ENCODE results near the gene MTNR1A.

MTNR1A gene

GRCh38 chr4:186554914-186555827, at the start of gene MTNR1A:
Gene MTNR1A, minus strand, starts transcription at chr4:186555567. Its CDS starts 202 bp downstream, at chr4:186555365.
- no peak for DNase-seq (ENCODE audit: low read depth)

- DNase-seq (ENCODE audit: low read depth), result no peak
These were observed 48.9 kb upstream of the MTNR1A start for GRCh38 chr4:186604124-186604807.

GRCh38 chr4:186602978-186603377, 47.6 kb upstream of the MTNR1A start:
- DNase-seq (ENCODE audit: low read depth), result no peak

GRCh38 chr4:186599483-186599882, 44.1 kb upstream of the MTNR1A start:
- DNase-seq (ENCODE audit: low read depth), result no peak

GRCh38 chr4:186598686-186599085, 43.3 kb upstream of the MTNR1A start:
- DNase-seq (ENCODE audit: low read depth), result no peak

- no peak for DNase-seq (ENCODE audit: low read depth)
These were observed 41.6 kb upstream of the MTNR1A start for GRCh38 chr4:186596850-186597390.

GRCh38 chr4:186596346-186596745, 41.0 kb upstream of the MTNR1A start:
- DNase-seq (ENCODE audit: low read depth), result no peak

- DNase-seq (ENCODE audit: low read depth), result no peak
These were observed 38.2 kb upstream of the MTNR1A start for GRCh38 chr4:186593587-186593973.

GRCh38 chr4:186592966-186593586, 37.7 kb upstream of the MTNR1A start:
- DNase-seq (ENCODE audit: low read depth), result no peak

GRCh38 chr4:186592445-186592844, 37.1 kb upstream of the MTNR1A start:
- no peak for DNase-seq (ENCODE audit: low read depth)

GRCh38 chr4:186591651-186592050, 36.3 kb upstream of the MTNR1A start:
- DNase-seq (ENCODE audit: low read depth), result no peak

GRCh38 chr4:186588503-186588902, 33.1 kb upstream of the MTNR1A start:
- DNase-seq (ENCODE audit: low read depth), result no peak

GRCh38 chr4:186587416-186588018, 32.1 kb upstream of the MTNR1A start:
- peak; percentile 21 for DNase-seq (ENCODE audit: low read depth)

GRCh38 chr4:186586205-186586604, 30.8 kb upstream of the MTNR1A start:
- DNase-seq (ENCODE audit: low read depth), result no peak

- no peak for DNase-seq (ENCODE audit: low read depth)
These were observed 29.5 kb upstream of the MTNR1A start for GRCh38 chr4:186584912-186585311.

- DNase-seq (ENCODE audit: low read depth), result no peak
These were observed 26.1 kb upstream of the MTNR1A start for GRCh38 chr4:186581421-186581820.

GRCh38 chr4:186580669-186581068, 25.3 kb upstream of the MTNR1A start:
- DNase-seq (ENCODE audit: low read depth), result no peak

- no peak for DNase-seq (ENCODE audit: low read depth)
These were observed 15.0 kb upstream of the MTNR1A start for GRCh38 chr4:186570193-186570996.

GRCh38 chr4:186569533-186570192, 14.3 kb upstream of the MTNR1A start:
- DNase-seq (ENCODE audit: low read depth), result no peak

- no peak for DNase-seq (ENCODE audit: low read depth)
These were observed 10.7 kb upstream of the MTNR1A start for GRCh38 chr4:186566068-186566467.

- DNase-seq (ENCODE audit: low read depth), result no peak
These were observed 8.4 kb upstream of the MTNR1A start for GRCh38 chr4:186563761-186564160.
